Body of pancreas (tissue), 4 donors: Measurements from ENCODE around the gene SPACDR. TPM values are rescaled to one million over a fixed set of nuclear protein-coding genes. Genes with fewer than 3 reads are reported as not detected.

Experiments
- ATAC-seq: fragments of 150-250 bp; one replicate; pipeline ENCODE4 v1.9.1; 2016
- DNase-seq, 4 donors: peaks; one replicate each; pipeline ENCODE4 v3.0.0-alpha.2; 2019
- H3K27ac ChIP-seq, 4 donors: fragments of 200-600 bp; sonication (generic); 1 replicate in 3 of 4; 2 replicates in 1 of 4; pipeline versions ENCODE4 v1.5.1 to v1.6.1; 2016 to 2019; ENCODE audit warnings: mild to moderate bottlenecking in 1 of 4, mixed read lengths in 1 of 4, moderate library complexity in 1 of 4
- H3K27me3 ChIP-seq, 2 donors: fragments of 200-600 bp; sonication (generic); one replicate each; pipeline ENCODE4 v1.6.0; 2016; ENCODE audit warnings: mild to moderate bottlenecking in 1 of 2
- H3K36me3 ChIP-seq, 2 donors: fragments of 200-600 bp; sonication (generic); replicated peaks in 1 of 2; 2 replicates each; pipeline ENCODE4 v1.5.1; 2016; ENCODE audit warnings: low read depth in 2 of 2; ENCODE audit not compliant: insufficient read depth in 1 of 2
- H3K4me1 ChIP-seq: fragments of 200-600 bp; sonication (generic); one replicate; pipeline ENCODE4 v1.6.0; 2016
- H3K4me3 ChIP-seq, 2 donors: fragments of 200-600 bp; sonication (generic); 1 replicate in 1 of 2; 2 replicates in 1 of 2; pipeline ENCODE4 v1.5.1; 2016 to 2019
- H3K9me3 ChIP-seq, 3 donors: fragments of 200-600 bp; sonication (generic); 1 replicate in 2 of 3; 2 replicates in 1 of 3; pipeline ENCODE4 v1.5.1; 2016
- POLR2A ChIP-seq, 3 donors: fragments of 450-650 bp; IDR thresholded peaks; one replicate each; pipeline ENCODE4 v1.6.1; 2016; ENCODE audit warnings: antibody characterized with exemption in 3 of 3, mild to moderate bottlenecking in 2 of 3
- WGBS, 2 donors: methylation state at CpG; one replicate each; pipeline ENCODE4 v1.1.5; 2017; 5-methylcytosine and 5-hydroxymethylcytosine counted together
- intact Hi-C: fragments of 100-400 bp; cut with DNase I; formaldehyde crosslinking; loops from one replicate; pipeline ENCODE4 v1.15.1; 2023
- total RNA-seq, 2 donors: library from RNA; depleted of rRNA; stranded (reverse); fragments of >200 nt; gene quantifications; one replicate each; pipeline ENCODE4 v1.1.0, GENCODE V29; 2016
- TF ChIP-seq, protein P1 (sequence below), 7 experiments: fragments of 450-650 bp in 4 of 7; fragments of 200-600 bp in 3 of 7; sonication (generic) in 3 of 7; IDR thresholded peaks; one replicate each; pipeline ENCODE4 v1.5.1; 2016 to 2019; ENCODE audit warnings: antibody characterized with exemption in 7 of 7

SPACDR gene
- total RNA-seq, 2 donors from 2014 or later, result 1.0 TPM; not detected in 1

DNA sequence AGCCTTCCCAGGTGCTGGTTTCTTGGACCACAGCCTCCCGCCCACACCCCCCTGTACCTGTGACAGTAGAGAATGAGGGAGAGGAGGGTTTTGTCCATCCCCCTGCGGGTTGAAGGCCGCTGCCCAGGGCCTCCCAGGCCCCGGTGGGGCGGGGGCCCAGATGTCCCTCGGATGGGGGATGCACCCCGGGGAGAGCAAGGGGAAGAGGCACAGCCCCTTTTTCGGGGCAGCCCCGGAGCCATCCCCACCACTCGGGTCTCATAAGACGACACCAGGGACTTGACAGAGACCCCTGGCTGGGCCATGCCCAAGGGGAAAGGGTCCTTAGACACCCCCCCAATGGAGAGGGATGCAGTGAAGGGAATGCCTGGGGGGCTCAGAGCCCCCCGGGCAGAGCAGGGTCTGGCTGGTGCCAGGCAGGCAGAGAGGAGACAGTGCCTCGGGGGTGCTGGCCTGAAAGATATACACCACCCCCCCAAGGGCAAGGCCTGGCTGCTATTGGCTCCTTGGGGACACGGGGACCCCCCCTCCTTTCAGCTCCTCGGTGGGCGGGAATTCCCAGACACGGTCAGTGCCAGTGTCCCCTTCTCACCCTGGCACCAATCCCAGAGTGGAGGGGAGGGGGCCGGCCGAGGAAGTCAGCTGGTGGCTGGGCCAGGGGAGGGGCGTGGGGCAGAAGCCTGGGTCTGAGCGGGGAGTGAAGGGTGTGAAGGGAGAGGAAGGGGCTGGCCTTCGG lies 3.7 kb upstream of the SPACDR start:
- Histone ChIP-seq H3K36me3 (no peaks in the 10 kb centered on the region), H3K9me3 (no peaks in the 10 kb centered on the region), H3K4me3 (no peak overlapping the region), H3K27me3 (no peaks in the 10 kb centered on the region), H3K27ac (peak overlapping the region in 3 of 4 donors; percentile 15 to 79 (median 61)), H3K4me1 (peaks cover 43% of the 10 kb centered on the region)
- TF ChIP-seq POLR2A (IDR thresholded peaks at IDR 0.05), result no peak
- TF ChIP-seq, protein P1, sequence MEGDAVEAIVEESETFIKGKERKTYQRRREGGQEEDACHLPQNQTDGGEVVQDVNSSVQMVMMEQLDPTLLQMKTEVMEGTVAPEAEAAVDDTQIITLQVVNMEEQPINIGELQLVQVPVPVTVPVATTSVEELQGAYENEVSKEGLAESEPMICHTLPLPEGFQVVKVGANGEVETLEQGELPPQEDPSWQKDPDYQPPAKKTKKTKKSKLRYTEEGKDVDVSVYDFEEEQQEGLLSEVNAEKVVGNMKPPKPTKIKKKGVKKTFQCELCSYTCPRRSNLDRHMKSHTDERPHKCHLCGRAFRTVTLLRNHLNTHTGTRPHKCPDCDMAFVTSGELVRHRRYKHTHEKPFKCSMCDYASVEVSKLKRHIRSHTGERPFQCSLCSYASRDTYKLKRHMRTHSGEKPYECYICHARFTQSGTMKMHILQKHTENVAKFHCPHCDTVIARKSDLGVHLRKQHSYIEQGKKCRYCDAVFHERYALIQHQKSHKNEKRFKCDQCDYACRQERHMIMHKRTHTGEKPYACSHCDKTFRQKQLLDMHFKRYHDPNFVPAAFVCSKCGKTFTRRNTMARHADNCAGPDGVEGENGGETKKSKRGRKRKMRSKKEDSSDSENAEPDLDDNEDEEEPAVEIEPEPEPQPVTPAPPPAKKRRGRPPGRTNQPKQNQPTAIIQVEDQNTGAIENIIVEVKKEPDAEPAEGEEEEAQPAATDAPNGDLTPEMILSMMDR (IDR thresholded peaks at IDR 0.05), result no peak
- intact Hi-C loops, result loop anchor here (2.0 kb wide), 1 partner anchor 93 kb away; no protein-coding TSS in a partner anchor
- ATAC-seq (no peak), DNase-seq (no peak)
- 50 to 57% methylated on average over 13 to 20 of the region's 22 CpGs for WGBS, 2 donors

DNA sequence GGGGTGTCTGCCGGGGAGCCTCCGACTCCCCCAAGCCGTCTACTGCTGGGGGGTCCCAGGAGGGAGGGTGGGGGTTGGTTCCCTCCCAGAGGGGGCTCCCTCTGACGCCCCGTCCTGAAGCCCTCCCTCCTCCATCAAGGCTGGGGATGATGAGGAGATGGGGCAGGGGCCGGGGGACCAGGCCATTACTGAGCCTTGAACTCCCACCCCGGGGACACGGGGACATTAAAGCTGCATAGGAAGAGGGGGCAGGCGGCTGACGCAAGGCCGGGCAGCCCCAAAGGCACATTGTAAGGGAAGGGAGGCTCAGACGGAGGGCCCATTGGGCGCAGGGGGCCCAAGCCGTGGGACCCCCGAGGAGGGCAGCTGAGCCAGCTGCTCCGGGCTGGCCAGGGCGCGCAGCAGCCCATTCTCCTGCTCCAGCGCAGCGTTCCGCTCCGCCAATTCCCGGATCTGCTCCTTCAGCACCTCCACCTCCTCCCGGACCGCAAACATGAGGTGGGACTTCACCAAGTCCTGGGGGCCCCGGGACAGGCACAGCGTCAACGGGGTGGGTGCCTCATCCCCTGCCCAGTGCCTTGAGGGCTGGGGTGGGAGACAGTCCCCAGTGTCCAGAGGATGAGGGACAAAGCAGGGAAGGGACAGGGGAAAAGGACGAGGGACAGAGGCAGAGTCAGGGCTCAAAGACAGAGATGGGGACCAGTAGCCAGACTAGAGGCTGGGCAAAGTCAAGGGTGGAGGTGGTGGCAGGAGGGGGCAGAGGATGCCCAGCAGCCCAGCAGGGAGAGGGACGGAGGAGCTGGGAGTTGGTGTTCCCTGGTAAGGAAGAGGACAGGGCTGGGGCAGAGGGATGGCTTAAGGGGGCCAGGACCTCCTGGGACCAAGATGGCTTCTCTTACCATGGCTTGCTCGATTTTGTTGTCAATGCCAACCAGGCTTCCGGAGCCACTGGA lies 2.9 kb upstream of the SPACDR start:
- H3K4me3 ChIP-seq, result no peak overlapping the region
- peaks cover 41% of the 10 kb centered on the region for H3K4me1 ChIP-seq
- WGBS, 2 donors, result 71 to 74% methylated on average over 8 to 30 of the region's 32 CpGs
- no peak for DNase-seq
- H3K27me3 ChIP-seq, result no peaks in the 10 kb centered on the region
- no peaks in the 10 kb centered on the region for H3K9me3 ChIP-seq
- peak overlapping the region; percentile 28 to 79 (median 64) for H3K27ac ChIP-seq
- no peaks in the 10 kb centered on the region for H3K36me3 ChIP-seq
- TF ChIP-seq, protein P1 (IDR thresholded peaks at IDR 0.05), result no peak
- no peak for TF ChIP-seq POLR2A (IDR thresholded peaks at IDR 0.05)
- intact Hi-C loops, result no loop called here
- ATAC-seq, result no peak

DNA sequence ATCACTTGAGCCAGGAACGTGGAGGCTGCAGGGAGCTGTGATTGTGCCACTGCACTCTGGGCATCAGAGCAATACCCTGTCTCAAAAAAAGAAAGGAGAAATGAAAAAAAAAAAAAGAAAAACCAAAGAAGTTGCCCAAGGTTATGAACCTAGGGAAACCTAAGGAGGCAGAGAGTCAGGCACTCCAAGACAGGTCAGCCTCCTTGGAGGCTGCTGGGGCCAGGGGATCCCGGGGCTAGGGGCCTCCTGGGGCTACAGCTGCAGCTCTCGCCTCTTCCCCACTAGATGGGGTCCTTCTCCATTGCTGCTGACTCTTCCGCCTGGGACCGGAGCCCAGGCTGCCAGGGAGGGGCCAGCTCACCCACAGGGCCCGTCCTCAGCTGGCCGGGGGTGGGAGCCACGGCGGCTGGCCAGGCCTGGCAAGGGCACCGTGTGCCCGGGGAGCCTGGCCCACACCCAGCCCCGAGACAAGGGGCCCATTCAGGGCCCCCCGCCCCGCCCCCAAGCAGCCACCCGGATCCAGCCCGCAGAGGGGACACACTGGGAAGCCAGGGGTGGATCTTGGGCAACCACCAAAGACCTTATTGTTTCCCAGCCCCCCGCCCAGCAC lies 1.7 kb upstream of the SPACDR start:
- intact Hi-C loops, result no loop called here
- no peaks in the 10 kb centered on the region for H3K9me3 ChIP-seq
- H3K4me1 ChIP-seq, result peaks cover 41% of the 10 kb centered on the region
- ATAC-seq (peak; percentile 93), DNase-seq (peak; percentile 84 to 93 (median 92))
- H3K27me3 ChIP-seq, result no peaks in the 10 kb centered on the region
- no peak overlapping the region for H3K4me3 ChIP-seq
- TF ChIP-seq, protein P1 (IDR thresholded peaks at IDR 0.05), result peak; percentile 66 to 86 (median 80)
- TF ChIP-seq POLR2A (IDR thresholded peaks at IDR 0.05), result no peak
- H3K27ac ChIP-seq, result peak overlapping the region; percentile 28 to 79 (median 64)
- WGBS, 2 donors, result 4 to 6% methylated on average over 3 to 12 of the region's 17 CpGs
- H3K36me3 ChIP-seq, result no peaks in the 10 kb centered on the region

DNA sequence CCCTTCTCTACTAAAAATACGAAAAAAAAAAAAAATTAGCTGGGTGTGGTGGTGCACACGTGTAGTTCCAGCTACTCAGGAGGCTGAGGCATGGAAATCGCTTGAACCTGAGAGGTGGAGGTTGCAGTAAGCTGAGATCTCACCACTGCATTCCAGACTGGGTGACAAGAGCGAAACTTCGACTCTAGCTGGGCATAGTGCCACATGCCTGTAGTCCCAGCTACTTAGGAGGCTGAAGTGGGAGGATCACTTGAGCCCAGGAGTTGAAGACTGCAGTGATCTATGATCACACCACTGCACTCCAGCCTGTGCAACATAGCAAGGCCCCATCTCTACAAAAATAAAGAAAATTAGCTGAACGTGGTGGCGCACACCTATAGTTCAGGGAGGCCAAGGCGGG lies 1.2 kb upstream of the SPACDR start:
- DNase-seq, result peak in 1 of 4 donors; percentile 45
- 56 to 57% methylated on average over 8 of the region's 8 CpGs for WGBS, 2 donors
- intact Hi-C loops, result no loop called here

More for the DNA sequence above, 1.2 kb upstream of the SPACDR start:
- Histone ChIP-seq H3K36me3 (no peaks in the 10 kb centered on the region), H3K4me1 (peaks cover 41% of the 10 kb centered on the region), H3K4me3 (no peak overlapping the region), H3K27me3 (no peaks in the 10 kb centered on the region), H3K27ac (peak overlapping the region in 3 of 4 donors; percentile 61 to 79 (median 68)), H3K9me3 (no peaks in the 10 kb centered on the region)
- TF ChIP-seq POLR2A (IDR thresholded peaks at IDR 0.05), result no peak
- TF ChIP-seq, protein P1 (IDR thresholded peaks at IDR 0.05), result no peak
- no peak for ATAC-seq
